Astrocyte of the spinal cord (primary cell): ENCODE data around the gene DUSP18.
A peak's percentile ranks its signal among the peaks of the same experiment; 100 is the strongest.
"Not testable (repeated sequence)": the region's sequence is repeated elsewhere in the genome, so short reads cannot be mapped to it uniquely, and the experiment has no call there.

Experiments
- DNase-seq: peaks from one replicate; pipeline ENCODE4 v3.0.0; 2011; ENCODE audit warnings: low read depth, low spot score
- H3K4me3 ChIP-seq: 2 replicates; pipeline ENCODE4 v1.5.1; 2011; ENCODE audit warnings: low read depth, mild to moderate bottlenecking, low read length, moderate library complexity
- in situ Hi-C: cut with HindIII; loops from 2 replicates; pipeline ENCODE4 v1.10.0; 2017; ENCODE audit warnings: low sequenced_read_pairs
- TF ChIP-seq, protein P1 (sequence below): IDR thresholded peaks from 2 replicates; pipeline ENCODE4 v1.5.1; 2012; ENCODE audit warnings: low read depth, mild to moderate bottlenecking, low read length, inconsistent platforms

DUSP18 gene

DNA sequence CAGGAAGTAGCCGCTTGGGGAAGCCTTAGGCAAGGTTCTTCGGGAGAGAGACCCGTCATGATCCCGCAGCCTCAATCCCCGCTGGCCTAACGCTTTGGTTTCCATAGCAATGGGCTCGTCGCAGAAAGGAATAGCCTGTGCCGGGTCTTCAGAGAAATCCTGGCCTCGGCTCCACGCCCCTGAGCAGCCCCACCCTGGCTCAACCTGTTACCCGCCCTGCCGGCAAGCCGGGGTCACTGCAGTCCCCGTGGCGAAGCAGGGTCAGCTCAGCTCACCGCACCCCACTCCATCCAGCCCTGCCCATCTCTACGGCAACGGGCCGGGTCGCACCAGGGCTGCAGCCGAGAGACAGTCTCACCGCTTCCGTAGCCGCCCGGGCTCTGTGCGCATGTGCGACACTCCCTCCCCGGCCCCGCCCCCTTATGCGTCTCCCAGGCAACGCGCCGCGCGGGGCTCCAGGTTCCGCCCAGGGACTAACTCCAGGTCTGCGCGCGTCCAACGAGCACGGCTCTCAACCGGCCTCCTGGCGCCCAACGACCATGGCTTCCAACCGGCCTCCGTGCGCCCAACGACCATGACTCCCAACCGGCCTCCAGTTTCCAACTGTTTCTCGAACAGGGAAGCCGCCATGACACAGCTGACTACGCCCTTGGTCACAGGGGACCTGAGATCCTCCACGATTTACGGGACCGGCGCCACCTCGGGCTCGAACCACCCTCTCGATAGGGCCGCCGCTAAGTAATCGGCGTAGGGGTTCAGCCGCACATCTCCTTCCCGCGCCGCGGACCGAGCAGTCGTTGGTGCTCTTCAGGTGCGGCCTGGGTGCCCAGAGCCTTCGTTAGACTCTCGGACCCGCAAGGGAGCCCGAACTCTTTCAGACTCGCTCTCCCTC lies at the start of gene DUSP18:
DUSP18 (minus strand) TSS at position 382 of the 892 bp plus-strand sequence. CDS start 3,872 bp downstream, outside the sequence.
- H3K4me3 ChIP-seq: peak within 1 kb of the TSS; percentile 84
- DNase-seq: peak; percentile 91
- in situ Hi-C loops: no loop called here
- TF ChIP-seq, protein P1, sequence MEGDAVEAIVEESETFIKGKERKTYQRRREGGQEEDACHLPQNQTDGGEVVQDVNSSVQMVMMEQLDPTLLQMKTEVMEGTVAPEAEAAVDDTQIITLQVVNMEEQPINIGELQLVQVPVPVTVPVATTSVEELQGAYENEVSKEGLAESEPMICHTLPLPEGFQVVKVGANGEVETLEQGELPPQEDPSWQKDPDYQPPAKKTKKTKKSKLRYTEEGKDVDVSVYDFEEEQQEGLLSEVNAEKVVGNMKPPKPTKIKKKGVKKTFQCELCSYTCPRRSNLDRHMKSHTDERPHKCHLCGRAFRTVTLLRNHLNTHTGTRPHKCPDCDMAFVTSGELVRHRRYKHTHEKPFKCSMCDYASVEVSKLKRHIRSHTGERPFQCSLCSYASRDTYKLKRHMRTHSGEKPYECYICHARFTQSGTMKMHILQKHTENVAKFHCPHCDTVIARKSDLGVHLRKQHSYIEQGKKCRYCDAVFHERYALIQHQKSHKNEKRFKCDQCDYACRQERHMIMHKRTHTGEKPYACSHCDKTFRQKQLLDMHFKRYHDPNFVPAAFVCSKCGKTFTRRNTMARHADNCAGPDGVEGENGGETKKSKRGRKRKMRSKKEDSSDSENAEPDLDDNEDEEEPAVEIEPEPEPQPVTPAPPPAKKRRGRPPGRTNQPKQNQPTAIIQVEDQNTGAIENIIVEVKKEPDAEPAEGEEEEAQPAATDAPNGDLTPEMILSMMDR: peak; percentile 38

DNA sequence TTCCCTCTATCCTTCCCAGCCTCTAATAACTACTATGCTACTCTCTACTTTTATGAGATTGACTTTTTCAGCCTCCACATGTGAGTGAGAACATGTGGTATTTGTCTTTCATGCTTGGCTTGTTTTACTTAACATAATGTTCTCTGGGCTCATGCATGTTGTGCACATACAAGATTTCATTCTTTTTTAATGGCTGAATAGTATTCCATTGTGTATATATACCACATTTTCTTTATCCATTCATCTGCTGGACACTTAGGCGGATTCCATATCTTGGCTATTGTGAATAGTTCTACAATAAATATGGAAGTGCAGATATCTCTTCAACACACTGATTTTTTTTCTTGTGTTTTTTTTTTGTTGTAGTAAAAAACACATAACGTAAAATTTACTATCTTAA lies 46.4 kb upstream of the DUSP18 start:
- no peak overlapping the region for H3K4me3 ChIP-seq
- no peak for DNase-seq
- in situ Hi-C loops: no loop called here
- TF ChIP-seq, protein P1: no peak

DNA sequence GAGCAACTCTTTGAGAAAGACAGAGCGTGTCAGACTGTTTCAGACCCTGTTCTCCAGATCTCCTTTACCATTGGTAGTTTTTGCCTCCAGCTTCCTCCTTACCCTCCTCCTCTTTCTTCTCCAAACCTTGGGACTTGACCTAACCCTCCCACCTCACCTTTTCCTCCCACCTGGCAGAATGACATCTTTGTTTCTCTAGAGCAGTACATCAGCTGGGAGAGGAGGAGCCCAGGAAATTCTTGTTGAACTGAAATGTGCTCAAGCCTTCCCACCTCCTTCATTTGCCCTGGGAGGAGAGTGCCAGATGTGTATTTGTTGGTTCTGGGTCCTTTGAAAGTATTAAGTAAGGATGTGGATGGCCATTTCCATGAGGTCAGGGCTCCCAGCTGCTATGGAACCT lies 44.4 kb upstream of the DUSP18 start:
- TF ChIP-seq, protein P1: no peak
- DNase-seq: no peak
- in situ Hi-C loops: no loop called here
- no peak overlapping the region for H3K4me3 ChIP-seq

- in situ Hi-C loops, DNase-seq: not testable (repeated sequence)
Observed at GRCh38 chr22:30709980-30710379, 42.3 kb upstream of the DUSP18 start.

GRCh38 chr22:30705710-30706651 lies 38.3 kb upstream of the DUSP18 start:
- no peak overlapping the region for H3K4me3 ChIP-seq
- in situ Hi-C loops: no loop called here
- TF ChIP-seq, protein P1: no peak
- peak; percentile 86 for DNase-seq

More at GRCh38 chr22:30709980-30710379, 42.3 kb upstream of the DUSP18 start:
- H3K4me3 ChIP-seq: not testable (repeated sequence)

DNA sequence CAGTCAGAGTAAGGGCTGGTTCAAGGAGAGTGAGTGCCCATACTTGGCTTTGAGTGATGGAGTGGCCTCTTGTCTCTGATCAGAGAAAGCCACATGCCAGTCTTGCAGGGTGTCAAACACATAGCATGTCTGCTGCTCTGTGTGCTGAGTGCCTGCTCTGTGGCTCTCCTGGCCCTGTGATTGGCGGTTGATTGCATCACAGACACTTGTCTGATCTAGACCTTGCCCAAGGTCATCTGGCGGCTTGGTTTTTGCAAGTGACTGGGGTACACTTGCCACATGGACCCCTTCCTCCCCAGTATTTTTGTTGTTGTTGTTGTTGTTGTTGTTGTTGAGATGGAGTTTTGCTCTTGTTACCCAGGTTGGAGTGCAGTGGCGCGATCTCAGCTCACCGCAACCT lies 37.3 kb upstream of the DUSP18 start:
- DNase-seq: no peak
- in situ Hi-C loops: no loop called here
- TF ChIP-seq, protein P1: no peak
- no peak overlapping the region for H3K4me3 ChIP-seq
